ENCODE data around the gene TMEM50B.

The TMEM50B gene

GRCh38 chr21:33488936-33489335, 9.2 kb upstream of the TMEM50B start:
- Histone ChIP-seq H3K4me1 (peaks cover 0 to 10% (median 2%) of the 10 kb centered on the region in 4 donors), H3K27ac (no peak overlapping the region), H3K27me3 (no peaks in the 10 kb centered on the region), H3K9me3 (no peaks in the 10 kb centered on the region), H3K36me3 (no peaks in the 10 kb centered on the region), H3K4me3 (no peak overlapping the region)
- no peak for DNase-seq
- intact Hi-C loops (cut with DNase I; ENCODE audit: low total_unique reads): loop anchor here (10.0 kb wide), 1 partner anchor 46 kb away; no protein-coding TSS in a partner anchor
- TF ChIP-seq, protein P1, sequence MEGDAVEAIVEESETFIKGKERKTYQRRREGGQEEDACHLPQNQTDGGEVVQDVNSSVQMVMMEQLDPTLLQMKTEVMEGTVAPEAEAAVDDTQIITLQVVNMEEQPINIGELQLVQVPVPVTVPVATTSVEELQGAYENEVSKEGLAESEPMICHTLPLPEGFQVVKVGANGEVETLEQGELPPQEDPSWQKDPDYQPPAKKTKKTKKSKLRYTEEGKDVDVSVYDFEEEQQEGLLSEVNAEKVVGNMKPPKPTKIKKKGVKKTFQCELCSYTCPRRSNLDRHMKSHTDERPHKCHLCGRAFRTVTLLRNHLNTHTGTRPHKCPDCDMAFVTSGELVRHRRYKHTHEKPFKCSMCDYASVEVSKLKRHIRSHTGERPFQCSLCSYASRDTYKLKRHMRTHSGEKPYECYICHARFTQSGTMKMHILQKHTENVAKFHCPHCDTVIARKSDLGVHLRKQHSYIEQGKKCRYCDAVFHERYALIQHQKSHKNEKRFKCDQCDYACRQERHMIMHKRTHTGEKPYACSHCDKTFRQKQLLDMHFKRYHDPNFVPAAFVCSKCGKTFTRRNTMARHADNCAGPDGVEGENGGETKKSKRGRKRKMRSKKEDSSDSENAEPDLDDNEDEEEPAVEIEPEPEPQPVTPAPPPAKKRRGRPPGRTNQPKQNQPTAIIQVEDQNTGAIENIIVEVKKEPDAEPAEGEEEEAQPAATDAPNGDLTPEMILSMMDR (IDR thresholded peaks at IDR 0.05): no peak

- Histone ChIP-seq H3K9me3 (no peaks in the 10 kb centered on the region), H3K36me3 (no peaks in the 10 kb centered on the region), H3K27me3 (no peaks in the 10 kb centered on the region), H3K4me3 (no peak overlapping the region), H3K27ac (no peak overlapping the region), H3K4me1 (peaks cover 0 to 10% (median 2%) of the 10 kb centered on the region in 4 donors)
- intact Hi-C loops (cut with DNase I; ENCODE audit: low total_unique reads): loop anchor here (10.0 kb wide), 1 partner anchor 47 kb away; no protein-coding TSS in a partner anchor
- TF ChIP-seq, protein P1 (IDR thresholded peaks at IDR 0.05): no peak
- DNase-seq: no peak
Observed at GRCh38 chr21:33487996-33488395, 8.2 kb upstream of the TMEM50B start.

- Histone ChIP-seq H3K4me1 (peaks cover 0 to 23% (median 12%) of the 10 kb centered on the region in 4 donors), H3K4me3 (no peak overlapping the region), H3K9me3 (no peaks in the 10 kb centered on the region), H3K36me3 (no peaks in the 10 kb centered on the region), H3K27me3 (no peaks in the 10 kb centered on the region), H3K27ac (no peak overlapping the region)
- intact Hi-C loops (cut with DNase I; ENCODE audit: low total_unique reads): loop anchor here (5.0 to 10.0 kb wide), 2 partner anchors 53 to 161 kb away; partner anchors contain the start of genes CRYZL1 and ITSN1
- DNase-seq: no peak
- TF ChIP-seq, protein P1 (IDR thresholded peaks at IDR 0.05): no peak
Observed at GRCh38 chr21:33481314-33481943, 1.7 kb upstream of the TMEM50B start.

GRCh38 chr21:33480481-33481103, 818 bp upstream of the TMEM50B start:
- no peaks in the 10 kb centered on the region for H3K36me3 ChIP-seq
- intact Hi-C loops (cut with DNase I; ENCODE audit: low total_unique reads): loop anchor here (5.0 to 10.0 kb wide), 2 partner anchors 54 to 162 kb away; partner anchors contain the start of genes CRYZL1 and ITSN1
- H3K4me1 ChIP-seq: peaks cover 0 to 23% (median 12%) of the 10 kb centered on the region in 4 donors
- H3K27ac ChIP-seq: peak overlapping the region; percentile 84 to 96
- H3K27me3 ChIP-seq: no peaks in the 10 kb centered on the region
- TF ChIP-seq, protein P1 (IDR thresholded peaks at IDR 0.05): no peak
- H3K4me3 ChIP-seq: peak overlapping the region; percentile 70 to 79
- no peak for DNase-seq
- no peaks in the 10 kb centered on the region for H3K9me3 ChIP-seq

- H3K4me1 ChIP-seq: peaks cover 0 to 23% (median 12%) of the 10 kb centered on the region in 4 donors
- peak overlapping the region; percentile 84 to 96 for H3K27ac ChIP-seq
- TF ChIP-seq, protein P1 (IDR thresholded peaks at IDR 0.05): no peak
- H3K27me3 ChIP-seq: no peaks in the 10 kb centered on the region
- no peaks in the 10 kb centered on the region for H3K9me3 ChIP-seq
- peak in 1 of 2 donors; percentile 73 for DNase-seq
- intact Hi-C loops (cut with DNase I; ENCODE audit: low total_unique reads): loop anchor here (10.0 kb wide), 1 partner anchor 1406 kb away; no protein-coding TSS in a partner anchor
- no peaks in the 10 kb centered on the region for H3K36me3 ChIP-seq
- peak overlapping the region; percentile 70 to 79 for H3K4me3 ChIP-seq
Observed at GRCh38 chr21:33478935-33479678, 667 bp downstream of the TMEM50B start.

Measured in tibial artery (tissue), 4 donors.